HG03066 (cell line): ENCODE data around the gene PHLPP1.
A peak's percentile ranks its signal among the peaks of the same experiment; 100 is the strongest.
"Not testable (repeated sequence)": the region's sequence is repeated elsewhere in the genome, so short reads cannot be mapped to it uniquely, and the experiment has no call there.

Source experiments
- ATAC-seq: cut with Tn5 transposase; IDR thresholded peaks from one replicate; pipeline ENCODE4 v1.9.1; 2021; ENCODE audit warnings: low read depth; ENCODE audit not compliant: unreplicated experiment

PHLPP1 gene

DNA sequence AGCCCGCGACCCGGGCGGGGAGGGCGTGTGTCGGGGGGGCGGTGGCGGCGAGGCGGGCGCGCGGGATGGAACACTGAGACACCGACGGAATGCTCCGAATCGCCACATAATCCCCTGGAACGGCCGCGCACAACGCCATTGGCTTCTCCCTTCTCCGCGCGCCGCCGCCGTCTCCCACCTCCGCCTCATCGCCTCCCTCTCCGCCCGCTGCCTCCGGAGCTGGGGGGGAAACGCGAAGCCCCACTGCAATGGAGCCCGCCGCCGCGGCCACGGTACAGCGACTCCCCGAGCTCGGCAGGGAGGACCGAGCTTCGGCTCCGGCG is at the start of gene PHLPP1:
Gene PHLPP1, plus strand, starts transcription at position 106 of the 323 bp plus-strand sequence. Its CDS starts 143 bp downstream, at position 249.
- peak; percentile 10 for ATAC-seq

DNA sequence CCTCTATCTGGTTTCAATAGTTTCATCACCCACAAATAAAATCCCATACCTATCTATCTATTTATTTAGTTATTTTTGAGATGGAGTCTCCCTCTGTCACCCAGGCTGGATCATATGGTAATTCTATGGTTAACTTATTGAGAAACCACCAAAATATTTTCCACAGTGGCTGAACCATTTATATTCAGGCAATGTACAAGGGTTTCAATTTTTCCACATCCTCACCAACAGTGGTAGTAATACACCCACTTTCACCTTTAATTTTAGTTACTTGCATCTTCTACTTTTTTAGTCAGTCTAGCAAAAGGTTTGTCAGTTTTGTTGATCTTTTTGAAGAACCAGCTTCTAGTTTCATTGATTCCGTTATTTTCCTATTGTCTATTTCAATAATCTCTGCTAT is 46.1 kb upstream of the PHLPP1 start:
- ATAC-seq = no peak

DNA sequence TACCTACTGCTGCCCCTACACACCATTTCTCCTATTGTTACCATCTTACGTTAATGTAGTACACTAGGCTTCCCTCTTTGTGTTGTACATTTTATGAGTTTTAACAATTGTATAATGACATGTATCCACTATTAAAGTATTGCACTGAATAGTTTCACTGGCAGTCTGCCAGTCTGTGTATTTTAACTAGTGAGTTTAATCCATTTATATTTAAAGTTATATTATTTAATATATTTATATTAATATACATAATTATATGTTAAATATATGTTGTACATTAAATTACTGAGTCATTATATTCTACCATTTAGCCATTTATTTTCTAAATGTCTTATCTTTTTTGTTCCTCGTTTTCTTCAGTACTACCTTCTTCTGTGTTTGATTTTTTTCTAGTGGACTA is 44.8 kb upstream of the PHLPP1 start:
- no peak for ATAC-seq

DNA sequence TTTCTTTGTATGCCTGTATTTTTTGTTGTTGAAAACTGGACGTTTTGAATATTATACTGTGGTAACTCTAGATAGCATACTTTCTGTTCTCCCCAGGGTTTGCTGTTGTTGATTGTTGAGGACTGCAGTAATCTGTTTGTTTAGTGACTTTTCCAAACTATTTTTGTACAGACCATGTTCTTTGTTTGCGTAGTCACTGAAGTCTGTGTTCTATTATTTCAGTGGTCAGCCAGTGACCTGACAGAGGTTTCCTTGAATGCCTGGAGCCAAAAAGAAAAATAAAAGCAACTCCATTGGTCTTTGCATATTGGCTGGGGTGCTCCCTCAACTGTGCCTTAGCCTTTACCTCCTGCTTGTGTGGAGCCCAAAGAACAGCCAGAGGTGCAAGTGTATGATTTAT is 42.7 kb upstream of the PHLPP1 start:
- ATAC-seq = no peak

DNA sequence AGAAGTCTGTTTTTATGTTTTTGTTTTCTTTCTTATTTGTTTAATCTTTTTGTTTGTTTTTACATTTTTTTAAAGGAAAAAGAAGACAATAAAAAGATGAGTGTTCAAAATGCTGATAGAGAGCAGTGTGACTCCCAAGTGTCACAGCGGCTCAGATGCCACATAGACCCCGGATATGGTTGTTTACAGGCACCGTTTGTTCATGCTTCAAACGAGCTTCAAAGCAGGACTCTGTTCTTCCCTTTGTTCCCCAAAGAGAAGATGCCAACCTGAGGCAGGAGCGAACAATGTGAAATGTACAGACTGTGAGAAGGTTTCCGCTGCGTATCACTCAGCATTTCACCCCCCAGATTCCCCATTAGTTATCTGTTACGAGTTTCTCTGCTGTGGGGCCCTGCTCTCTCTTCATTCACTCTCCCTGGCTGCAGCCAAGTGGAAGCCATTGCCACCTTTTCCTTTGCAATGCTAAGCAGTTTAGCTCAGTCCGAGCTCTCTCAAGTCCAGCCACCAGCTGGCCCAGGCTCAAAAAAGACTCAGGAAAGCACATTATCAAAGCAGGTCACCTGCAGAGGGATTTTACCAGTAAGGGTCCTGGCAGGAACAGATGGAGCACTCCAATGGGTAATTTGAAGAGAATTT is 36.4 kb upstream of the PHLPP1 start:
- ATAC-seq = no peak

DNA sequence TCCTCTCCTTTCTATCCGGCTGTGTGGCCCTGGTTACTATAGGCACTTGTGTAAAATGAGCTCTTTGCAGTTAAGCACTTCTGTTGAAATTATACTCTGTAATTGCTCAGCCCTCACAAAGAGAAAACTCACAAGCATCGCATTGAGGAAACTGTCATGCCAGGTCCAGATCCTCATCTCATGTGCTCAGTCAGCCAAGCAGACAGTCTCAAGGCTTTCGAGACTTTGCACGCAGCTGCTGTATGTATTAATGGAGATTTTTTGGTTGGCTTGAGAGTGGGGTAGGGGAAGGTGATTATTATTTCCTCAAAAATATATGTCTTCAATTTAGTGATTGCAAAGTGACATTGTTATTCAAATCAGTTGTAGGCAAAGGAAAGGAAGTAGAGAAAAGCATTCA is 33.0 kb upstream of the PHLPP1 start:
- ATAC-seq = no peak

DNA sequence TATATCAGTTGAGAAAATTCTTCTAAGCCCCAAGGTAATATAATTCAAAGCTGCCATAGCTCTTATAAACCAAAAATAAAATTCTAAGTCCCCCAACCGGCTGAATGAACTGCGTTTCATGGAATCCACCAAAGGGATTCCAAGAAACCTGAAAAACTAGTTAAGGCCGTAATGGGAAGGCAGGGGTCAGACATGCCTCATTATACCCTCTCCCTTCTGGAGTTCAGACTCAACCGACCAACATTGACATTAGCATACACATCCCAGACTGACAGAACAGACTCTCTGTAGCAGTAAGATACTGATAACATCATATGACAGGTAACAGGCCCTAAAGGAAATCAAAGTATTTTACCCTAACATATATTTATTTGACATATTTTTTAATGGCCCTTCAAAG is 31.4 kb upstream of the PHLPP1 start:
- ATAC-seq = no peak

DNA sequence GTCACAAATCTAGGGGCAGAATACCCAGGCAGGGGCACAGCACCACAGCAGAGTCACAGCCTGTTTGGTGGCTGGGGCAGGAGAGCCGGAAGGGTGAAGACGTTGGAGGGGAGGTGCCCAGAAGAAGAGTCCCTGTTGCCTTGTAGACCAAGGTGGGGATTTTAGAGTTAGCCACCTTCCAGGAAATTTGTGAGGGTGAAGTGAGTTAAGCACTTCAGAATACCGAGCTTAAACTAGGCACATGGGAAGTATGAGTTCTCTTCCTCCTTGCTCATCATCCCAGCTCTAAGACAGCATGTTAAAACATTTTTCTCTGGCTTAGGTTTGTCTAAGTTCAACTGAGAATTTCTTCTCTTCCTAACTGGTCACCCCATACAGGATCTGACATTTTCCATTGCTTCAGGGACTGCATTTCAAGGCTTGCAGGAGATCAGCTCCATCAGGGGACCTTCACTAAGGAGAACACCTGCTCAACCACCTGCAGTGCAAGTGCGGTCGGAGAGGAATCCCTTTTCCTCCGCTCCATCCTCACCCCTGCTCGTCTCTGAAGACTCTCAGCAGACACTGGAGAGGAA is 26.5 kb upstream of the PHLPP1 start:
- no peak for ATAC-seq

DNA sequence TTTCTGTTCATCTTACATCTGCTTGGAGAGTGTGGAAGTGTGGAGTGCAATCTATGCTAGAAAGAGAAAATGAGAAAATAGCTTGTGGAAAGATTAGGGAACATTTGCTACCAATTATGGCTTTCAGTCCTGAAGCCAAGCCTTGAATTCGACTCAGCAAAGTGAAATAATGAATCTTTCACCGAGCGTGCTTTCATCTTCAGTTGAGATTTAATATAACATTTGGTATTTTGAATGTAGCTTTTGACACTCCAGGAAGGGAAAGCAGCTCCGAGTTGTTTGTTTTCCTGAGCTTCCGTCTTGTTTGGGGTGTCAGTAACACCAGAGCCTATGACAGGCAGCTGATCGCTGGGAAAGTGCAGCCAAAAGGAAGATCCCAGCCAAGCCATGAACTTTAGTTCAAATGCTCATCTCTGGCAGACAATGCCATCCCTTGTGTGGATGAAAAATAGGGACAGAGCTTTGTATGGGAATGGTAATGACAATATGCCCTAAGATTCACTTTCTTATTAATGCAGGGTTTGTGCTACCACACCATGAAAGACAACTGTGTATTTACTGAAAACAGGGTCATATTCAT is 25.0 kb upstream of the PHLPP1 start:
- ATAC-seq = no peak

DNA sequence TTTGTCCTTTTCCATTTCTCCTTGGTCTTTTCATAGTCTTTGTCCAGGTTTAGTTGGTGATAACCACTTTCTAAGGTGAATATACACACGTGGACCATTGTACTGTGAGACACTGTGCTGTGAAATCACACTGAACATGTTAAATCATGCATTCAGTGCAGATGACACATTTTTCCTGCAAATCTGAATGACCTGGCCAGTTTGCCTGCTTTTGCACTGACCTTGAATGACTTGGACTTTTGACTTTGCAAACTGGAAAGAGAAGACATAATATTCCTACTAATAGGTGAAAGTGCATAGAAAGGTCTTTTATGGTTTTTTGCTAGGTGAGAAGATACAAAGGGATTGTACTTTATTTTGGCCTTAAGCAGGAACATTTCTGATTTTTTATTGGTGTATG is 21.7 kb upstream of the PHLPP1 start:
- ATAC-seq = no peak

DNA sequence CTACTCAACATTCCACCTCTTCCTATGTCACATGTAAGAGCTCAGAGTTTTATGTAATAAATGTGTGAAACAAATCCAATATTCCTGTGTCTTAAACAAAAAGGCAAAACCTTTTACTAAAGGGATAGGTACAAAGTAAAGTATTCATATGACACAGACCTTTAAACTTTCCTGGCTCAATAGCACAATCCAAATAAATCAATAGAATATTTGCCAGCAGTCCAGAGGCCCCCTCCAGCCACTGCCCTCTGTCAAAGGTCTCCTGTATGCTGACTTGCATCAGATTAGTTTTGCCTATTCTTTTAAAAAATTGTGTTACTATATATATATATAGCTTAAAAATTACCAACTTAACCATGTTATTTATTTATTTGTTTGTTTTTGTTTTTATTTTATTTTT is 17.7 kb upstream of the PHLPP1 start:
- ATAC-seq = no peak

DNA sequence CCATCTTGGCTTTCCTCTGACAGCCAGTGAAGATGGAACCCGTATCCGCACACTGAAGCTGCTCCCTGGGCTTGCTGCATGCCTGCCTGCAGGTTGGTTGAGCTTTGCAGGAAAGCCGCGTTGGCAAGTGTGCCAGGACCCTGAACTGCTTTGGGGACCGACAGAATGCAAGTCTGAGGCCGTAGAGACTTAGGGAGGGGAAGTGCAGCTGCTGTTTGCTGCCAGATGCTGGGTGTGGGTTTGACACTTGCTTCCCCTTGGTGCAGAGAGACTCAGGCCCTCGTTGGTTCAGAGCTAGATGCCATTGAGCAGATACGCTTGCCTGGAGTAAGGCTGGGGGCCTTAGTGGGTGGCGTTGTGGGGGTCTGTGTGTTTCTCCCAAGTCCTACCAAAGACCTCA is 13.1 kb upstream of the PHLPP1 start:
- no peak for ATAC-seq

DNA sequence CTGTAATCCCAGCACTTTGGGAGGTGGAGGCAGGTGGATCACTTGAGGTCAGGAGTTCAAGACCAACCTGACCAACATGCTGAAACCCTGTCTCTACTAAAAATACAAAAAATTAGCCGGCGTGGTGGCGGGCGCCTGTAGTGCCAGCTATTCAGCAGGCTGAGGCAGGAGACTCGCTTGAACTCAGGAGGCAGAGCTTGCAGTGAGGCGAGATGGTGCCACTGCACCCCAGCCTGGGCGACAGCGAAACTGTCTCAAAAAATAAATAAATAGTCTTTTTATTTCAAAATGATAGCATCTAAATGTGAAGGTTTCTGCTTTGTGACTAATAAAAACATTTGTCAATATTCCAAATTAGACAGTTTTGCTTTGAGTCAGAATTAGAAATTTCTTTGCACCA is 8.5 kb upstream of the PHLPP1 start:
- not testable (repeated sequence) for ATAC-seq

DNA sequence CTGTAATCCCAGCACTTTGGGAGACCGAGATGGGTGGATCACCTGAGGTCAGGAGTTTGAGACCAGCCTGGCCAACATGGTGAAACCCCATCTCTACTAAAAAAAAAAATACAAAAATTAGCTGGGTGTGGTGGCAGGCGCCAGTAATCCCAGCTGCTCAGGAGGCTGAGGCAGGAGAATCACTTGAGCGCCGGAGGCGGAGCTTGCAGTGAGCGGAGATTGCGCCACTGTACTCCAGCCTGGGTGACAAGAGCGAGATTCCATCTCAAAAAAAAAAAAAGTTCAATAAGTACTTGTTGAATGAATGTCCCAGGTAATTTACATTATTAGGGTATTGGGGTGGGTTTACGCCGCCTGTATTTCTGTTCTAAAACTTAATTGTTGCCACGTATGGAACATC is 5.4 kb upstream of the PHLPP1 start:
- ATAC-seq = not testable (repeated sequence)

DNA sequence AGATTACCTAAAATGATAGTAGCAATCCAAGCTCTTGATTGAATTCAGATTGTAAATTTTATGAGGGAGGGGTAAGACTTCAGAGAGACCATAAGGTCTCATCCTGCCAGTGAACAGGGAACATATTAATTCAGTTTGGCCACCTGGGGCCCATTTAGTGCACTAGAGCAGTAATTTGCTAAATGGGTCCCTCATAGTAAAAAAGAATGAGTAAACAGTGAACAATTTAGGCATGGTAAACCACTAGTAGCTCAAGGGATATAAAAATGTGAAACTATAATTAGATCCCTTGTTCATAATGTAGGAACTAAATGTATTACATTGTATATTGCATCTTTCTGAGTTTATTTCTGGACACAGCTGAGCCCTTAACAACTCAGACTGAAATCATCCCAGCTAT is 4.9 kb upstream of the PHLPP1 start:
- ATAC-seq = no peak

DNA sequence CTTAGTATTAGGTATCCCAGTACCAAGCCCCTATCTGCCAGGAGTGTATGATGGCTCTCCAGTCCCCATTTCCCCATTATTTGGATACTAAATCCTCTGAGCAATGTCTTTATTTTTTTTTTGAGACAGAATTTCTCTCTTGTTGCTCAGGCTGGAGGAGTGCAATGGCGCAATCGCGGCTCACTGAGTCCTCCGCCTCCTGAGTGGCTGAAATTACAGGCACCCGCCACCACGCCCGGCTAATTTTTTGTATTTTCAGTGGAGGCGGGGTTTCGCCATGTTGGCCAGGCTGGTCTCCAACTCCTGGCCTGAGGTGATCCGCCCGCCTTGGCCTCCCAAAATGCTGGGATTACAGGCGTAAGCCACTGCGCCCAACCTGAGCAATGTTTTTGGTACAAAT is 3.6 kb upstream of the PHLPP1 start:
- no peak for ATAC-seq

DNA sequence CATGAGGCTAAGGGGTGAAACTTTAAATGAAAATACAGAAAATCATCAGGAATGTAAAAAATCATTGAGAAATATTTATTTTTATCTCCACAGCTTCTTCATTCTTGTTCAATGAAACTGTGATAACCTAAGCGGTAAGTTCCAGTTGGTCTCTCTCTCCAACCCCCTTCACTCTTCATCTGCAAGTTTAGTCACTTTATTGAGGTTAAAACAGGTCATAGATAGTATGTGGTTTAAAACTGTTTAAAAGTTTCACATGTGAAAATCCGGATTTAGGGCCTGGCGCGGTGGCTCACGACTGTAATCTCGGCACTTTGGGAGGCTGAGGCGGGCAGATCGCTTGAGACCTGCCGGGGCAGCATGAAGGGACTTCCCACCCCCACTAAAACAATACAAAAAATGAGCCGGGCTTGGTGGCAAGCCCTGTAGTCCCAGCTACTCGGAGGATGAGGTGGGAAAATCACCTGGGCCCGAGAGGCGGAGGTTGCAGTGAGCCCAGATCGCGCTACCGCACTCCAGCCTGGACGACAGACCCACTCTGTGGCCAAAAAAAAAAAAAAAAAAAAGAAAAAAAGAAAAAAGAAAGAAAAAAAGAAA is 1.6 kb upstream of the PHLPP1 start:
- no peak for ATAC-seq

DNA sequence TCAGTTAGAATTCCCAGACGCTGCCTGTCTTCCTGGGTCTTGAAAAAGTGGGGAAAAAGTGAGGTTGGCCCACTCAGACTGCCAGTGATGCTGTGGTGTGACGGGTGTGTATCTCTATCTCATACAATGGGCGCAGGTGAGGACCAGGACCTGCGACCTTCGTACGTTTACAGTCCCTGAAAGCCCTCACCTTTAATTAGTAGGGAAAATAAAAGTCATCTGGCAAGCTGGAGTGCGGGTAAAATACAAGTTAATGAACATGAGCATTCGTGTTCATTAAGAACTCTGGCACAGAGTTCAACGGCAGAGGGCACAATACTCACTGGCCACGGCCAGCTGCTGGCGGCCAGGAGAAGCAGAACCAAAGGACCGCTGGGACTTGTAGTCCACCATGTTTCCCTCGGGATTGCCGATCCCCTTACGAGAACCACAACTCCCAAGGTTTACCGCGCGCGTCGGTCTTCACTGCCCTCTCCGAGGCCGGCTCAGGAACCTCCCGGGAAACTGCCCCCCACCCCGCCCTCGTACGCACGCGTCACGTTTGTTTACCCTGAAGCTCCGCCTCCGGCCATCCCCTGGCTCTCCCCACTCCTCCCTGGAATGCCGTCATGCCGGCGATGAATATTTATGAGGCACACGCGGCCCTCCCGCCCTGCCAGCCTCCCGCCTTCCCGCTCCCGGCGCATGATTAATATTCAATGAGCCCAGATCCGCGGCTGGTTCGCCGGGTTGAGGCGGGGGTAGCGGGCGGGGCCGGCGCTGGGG is 488 bp upstream of the PHLPP1 start:
- peak; percentile 69 for ATAC-seq

DNA sequence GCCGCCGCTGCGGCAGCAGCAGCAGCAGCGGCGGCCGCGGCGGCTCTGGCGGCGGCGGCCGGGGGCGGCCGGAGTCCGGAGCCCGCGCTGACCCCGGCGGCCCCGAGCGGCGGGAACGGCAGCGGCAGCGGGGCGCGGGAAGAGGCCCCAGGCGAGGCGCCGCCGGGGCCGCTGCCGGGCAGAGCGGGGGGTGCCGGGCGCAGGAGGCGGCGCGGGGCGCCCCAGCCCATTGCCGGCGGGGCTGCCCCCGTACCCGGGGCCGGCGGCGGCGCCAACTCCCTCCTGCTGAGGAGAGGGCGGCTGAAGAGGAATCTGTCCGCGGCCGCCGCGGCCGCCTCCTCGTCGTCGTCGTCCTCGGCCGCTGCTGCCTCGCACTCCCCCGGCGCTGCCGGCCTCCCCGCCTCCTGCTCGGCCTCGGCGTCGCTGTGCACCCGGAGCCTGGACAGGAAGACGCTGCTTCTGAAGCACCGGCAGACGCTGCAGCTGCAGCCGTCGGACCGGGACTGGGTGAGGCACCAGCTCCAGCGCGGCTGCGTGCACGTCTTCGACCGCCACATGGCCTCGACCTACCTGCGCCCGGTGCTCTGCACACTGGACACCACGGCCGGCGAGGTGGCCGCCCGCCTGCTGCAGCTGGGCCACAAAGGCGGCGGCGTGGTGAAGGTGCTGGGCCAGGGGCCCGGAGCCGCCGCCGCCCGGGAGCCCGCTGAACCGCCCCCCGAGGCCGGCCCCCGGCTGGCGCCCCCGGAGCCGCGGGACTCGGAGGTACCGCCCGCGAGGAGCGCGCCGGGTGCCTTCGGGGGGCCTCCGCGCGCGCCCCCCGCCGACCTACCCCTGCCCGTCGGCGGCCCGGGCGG is 646 bp downstream of the PHLPP1 start:
- ATAC-seq = peak; percentile 25

DNA sequence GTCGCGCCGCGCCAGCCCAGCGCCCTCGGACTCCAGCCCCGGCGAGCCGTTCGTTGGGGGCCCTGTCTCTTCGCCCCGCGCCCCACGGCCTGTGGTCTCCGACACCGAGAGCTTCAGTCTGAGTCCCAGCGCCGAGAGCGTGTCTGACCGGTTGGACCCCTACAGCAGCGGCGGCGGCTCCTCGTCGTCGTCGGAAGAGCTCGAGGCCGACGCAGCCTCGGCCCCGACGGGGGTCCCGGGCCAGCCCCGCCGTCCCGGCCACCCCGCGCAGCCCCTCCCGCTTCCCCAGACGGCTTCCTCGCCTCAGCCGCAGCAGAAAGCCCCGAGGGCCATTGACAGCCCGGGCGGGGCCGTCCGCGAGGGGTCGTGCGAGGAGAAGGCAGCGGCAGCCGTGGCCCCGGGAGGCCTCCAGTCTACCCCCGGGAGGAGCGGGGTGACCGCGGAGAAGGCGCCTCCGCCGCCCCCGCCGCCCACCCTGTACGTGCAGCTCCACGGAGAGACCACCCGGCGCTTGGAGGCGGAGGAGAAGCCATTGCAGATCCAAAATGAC is 1.4 kb downstream of the PHLPP1 start:
- ATAC-seq = no peak
